ENCODE data around the gene PLPPR2.

- TF ChIP-seq CTCF (IDR thresholded peaks at IDR 0.05; ENCODE audit: insufficient read depth, low read length) (no peak), POLR2AphosphoS5 (IDR thresholded peaks at IDR 0.05; ENCODE audit: low read depth) (no peak), GABPA (IDR thresholded peaks at IDR 0.05; ENCODE audit: low read depth) (no peak)
These were observed 49.5 kb downstream of the PLPPR2 start for GRCh38 chr19:11404588-11405222.
